Skin epidermis (tissue), 12 donors: ENCODE data around the gene PIK3R6.
"Not testable (repeated sequence)": the region's sequence is repeated elsewhere in the genome, so short reads cannot be mapped to it uniquely, and the experiment has no call there.

Source experiments
- H3K27ac ChIP-seq, 21 experiments: fragments of 200-600 bp; sonication (generic) in 11 of 21; one replicate each; pipeline ENCODE4 v1.5.0; 2020; ENCODE audit warnings: mild to moderate bottlenecking in 3 of 21, inconsistent platforms in 2 of 21, moderate library complexity in 2 of 21
- H3K4me3 ChIP-seq, 7 experiments: fragments of 200-600 bp; sonication (generic) in 2 of 7; one replicate each; pipeline ENCODE4 v1.5.0; 2020; ENCODE audit warnings: inconsistent platforms in 2 of 7, mild to moderate bottlenecking in 2 of 7, moderate library complexity in 1 of 7

PIK3R6 gene

DNA sequence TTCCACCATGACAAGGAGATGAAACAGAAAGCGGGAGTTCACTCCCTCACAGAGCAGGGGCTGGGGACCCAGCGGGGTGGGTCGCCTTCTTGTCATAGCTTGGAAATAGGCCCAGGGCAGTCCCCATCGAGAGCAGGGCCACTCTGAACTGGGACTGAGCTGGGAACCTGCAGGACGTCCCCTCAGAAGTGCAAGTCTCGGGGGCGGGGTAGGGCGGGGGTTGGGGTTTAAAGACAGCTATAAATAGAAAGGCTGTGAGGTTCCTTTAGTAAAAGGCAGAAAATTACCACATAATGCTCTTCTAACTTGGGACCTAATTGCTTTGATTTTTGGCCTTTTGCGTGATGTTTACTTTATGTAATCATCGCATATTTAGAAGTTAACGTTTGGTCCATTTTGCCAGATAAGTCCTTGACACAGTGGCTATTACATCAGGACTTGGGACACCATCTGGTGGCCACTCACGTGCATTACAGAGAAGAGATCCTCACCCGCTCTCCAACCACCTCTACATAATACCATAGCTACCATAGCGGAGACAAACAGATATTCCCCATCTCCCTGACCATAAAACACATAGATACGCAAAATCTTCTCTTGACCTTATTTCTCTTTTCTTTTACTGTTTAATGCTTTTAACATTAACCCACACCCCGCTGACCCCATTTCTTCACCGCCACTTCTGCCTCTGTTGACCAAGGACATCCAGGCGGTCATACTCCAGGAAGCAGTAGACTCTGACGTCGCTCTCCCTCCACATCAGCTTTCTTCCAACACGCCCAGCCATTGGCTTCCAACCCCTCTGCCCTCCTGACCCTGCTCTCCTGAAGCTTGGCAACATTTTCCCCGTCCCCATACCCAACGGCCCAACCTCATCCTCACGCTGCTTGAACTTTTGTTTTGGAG is 27.5 kb upstream of the PIK3R6 start:
- Histone ChIP-seq H3K4me3 (no peak overlapping the region), H3K27ac (no peak overlapping the region)

DNA sequence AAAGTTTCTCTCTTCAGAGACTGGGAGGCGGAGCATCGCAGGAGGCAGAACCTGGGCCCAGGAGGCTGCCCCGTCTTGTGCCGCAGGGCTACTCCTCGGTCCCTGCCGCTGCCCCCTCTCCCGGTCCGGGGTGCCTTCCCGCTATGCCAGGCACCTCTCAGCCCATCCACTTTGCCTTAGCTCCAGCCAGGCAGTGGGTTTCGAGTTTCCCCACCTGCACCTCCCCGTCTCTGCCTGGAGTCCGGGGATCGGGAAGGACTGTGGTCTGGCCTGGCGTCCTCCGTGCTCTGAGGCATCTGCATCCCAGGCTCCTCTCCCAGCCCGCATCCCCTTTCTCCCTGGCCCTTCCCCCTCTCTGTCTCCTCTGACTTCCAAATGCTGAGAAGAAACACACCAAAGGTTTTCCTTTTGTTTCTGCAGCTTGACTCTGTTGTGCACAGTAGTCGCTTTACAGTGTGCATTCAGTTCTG is 26.8 kb upstream of the PIK3R6 start:
- H3K4me3 ChIP-seq = no peak overlapping the region

DNA sequence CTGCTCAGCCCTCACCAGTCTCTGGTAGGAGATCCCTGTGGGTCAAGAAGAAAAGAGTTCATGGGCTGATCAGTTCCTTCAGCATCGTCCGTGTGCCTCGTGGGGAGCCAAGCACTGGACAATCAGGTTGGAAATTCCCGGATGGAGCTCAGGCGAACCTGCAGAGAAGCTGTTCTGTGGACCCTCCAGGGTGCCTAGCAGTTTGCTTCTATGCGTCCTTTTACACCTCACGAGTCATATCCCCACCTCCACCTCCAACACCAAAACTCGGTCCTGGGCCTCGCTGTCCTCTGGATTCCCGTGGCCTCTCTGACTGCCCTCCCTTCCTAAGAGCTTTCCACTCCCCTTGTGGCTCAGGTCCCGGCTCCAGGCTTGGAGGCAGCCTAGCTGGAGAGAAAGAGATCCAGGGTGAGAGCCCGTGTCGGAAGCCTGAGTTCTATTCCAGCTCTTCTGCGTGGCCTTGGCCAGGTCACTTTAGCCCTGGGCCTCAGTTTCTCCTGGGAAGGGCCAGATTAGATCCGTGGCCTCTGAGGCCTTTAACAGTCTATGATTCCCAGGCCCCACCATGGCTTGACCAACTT is 26.2 kb upstream of the PIK3R6 start:
- Histone ChIP-seq H3K4me3 (no peak overlapping the region), H3K27ac (no peak overlapping the region)

More for the DNA sequence above, 26.8 kb upstream of the PIK3R6 start:
- H3K27ac ChIP-seq = no peak overlapping the region

DNA sequence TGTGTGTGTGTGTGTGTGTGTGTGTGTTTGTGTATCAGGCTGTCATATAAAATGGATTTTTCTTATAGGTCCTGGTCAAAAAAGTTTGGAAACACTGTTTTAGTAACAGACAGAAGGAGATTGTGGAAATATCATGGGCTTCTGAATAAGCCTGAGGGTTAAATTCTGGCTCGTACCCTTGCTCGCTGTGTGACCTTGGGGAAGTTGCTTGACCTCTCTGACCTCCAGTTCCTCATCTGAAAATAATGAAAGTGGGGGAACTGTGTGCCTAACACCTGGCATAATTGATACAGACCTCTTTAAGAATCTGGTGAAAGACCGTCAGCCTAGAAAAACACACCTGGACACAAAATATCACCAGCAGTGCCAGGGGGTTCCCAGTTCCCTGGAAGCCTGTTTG is 25.6 kb upstream of the PIK3R6 start:
- H3K4me3 ChIP-seq = no peak overlapping the region
- H3K27ac ChIP-seq = no peak overlapping the region

DNA sequence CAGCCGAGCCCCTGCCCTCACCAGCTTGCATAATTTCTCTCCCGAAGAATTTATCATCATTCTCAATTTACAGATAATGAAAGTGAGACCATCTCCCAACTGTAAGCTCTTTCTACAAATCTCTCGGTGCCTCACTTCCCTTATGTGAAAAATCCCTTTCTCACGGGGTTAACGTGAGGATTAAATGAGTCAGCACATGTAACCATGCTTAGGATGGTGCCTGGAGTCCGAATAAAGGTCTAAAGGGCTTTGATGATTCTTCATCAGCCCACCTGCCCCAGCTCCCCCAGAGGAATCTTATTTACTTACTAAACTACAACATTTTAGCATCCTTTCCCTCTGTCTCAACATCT is 24.8 kb upstream of the PIK3R6 start:
- no peak overlapping the region for H3K4me3 ChIP-seq
- H3K27ac ChIP-seq = peak overlapping the region in 1 of 21 experiments; percentile 14

DNA sequence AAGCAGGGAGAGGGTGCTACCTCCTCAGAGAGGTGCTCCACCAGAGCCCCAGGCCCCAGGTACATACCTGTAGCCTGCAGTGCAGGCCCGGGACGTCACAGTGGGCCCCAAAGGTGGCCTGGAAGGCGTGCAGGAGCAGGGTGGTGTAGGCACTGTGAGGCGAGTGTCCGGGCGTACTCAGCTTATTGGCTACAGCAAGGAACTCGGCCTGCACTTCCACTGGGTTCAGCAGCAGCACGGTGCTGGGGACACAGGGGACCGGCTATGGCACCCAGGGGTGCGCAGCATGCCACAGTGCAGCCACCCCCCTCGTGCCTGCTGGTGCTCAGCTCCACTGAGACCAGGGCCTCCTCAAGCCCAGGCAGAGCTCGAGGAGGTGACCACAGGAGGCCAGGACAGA is 23.2 kb upstream of the PIK3R6 start:
- Histone ChIP-seq H3K4me3 (no peak overlapping the region), H3K27ac (no peak overlapping the region)

DNA sequence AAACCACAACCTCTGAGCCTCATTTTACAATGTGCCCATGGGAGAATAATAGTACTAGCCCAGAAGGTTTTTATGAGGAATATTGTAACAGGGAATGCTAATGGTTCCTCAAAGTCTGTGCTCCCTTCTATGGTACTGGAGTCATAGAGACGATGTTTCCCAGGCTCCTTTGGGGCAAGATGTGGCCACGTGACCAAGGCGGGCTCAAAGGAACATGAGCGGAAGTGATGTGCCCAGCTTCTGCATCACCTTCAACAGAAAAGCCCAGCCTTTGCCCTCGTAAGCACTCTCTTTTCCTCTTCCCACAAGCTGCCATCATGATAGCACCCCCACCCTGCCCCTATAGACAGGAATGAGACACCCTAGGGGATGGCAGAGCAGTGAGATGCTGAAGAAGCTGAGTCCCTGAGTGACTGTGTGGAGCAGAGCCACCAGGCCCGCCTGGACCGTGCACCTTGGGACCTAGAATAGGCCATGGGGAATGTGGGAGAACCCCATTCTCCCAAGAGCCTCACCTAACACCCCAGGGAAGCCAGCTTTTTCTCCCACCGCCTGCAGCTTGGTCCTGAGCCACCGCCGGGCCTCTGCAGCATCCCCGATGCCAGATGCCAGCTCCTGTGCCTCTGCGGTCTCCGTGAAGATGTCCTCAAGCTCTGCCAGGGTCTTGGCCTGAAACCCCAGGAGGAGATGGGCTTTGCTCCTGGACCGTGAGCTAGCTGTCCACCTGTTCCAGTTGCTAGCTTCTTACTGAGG is 22.2 kb upstream of the PIK3R6 start:
- no peak overlapping the region for H3K4me3 ChIP-seq
- no peak overlapping the region for H3K27ac ChIP-seq

DNA sequence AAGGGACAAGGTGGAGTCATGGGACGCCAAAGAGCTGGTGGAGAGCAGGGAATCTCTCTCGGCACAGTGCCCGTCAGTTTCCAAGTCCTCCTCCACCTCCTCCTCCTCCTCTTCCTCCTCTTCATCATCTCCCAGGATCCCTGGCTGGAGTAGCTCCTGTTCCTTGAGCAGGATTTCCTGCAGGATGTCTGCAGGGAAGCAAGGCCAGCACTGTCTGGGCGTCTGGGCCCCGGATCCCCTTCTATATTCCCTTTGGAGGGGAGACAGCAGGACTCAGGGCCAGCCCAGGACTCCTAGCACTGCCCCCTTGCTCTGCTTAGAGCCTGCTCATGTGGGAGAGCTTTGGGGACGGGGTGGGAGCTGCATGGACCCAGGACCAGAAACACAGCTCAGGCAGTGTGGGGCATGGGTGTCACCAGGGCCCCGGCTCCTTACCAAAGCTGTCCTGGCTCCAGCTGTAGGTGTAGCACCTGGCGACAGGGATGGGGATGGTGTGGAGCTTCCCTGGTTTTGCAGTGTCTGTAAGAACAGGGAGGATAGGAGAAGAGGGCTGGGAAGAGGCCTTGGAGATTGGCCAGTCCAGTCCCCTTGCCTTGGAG is 21.3 kb upstream of the PIK3R6 start:
- Histone ChIP-seq H3K27ac (no peak overlapping the region), H3K4me3 (no peak overlapping the region)

DNA sequence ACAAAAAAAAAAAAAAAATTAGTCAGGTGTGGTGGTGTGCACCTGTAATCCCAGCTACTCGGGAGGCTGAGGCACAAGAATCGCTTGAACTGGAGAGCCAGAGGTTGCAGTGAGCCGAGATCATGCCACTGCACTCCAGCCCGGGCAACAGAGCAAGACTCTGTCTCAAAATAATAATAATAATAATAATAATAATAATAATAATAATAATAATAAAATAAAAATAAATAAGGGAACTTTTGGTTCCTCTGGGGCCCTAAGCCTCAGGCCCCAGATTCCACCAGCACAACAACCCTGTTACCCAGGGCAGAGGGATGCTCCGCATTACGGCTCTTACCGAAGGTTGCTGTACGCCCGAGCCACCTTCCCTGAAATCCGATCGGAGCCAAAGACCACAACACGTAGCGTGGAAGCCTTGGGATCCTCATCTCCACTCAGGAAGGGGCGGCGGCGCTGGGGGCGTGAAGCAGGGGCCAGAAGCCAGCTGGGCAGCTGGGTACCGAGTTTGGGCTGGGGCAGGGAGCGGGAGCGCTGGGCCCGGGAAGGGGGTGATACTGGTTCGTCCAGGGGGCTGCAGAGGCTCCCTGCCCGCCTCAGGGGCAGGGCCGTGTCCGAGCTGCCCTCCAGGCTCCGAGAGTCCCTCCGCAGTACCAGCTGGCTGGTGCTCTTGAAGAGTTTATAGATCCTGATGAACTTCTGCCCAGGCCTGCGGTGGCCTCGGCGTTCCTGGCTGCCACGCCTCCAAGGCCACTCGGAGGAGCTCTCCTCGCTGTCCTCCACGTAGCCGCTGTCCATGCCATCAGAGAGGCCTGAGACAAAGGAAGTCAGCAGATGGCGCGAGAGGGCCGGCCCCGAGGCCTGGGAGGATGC is 20.6 kb upstream of the PIK3R6 start:
- no peak overlapping the region for H3K4me3 ChIP-seq
- no peak overlapping the region for H3K27ac ChIP-seq

DNA sequence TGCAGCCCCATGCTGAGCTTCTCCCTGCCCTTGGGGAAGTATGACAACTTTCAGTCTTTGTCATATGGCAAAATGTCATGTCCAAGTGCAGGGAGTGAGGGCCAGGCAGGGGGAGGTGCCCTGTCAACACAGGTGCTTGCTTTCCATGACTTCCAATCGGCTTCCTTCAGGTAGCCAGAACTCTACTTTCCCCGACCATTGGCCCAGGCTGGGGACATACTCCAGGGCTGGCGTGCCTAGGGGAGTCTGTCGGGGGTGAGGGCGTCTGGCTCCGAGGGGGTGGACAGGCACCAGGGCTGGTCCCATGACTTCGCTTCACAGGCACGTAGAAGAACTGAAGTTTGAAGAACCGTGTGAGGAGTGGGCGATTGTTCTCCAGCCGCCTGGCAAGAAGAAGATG is 19.8 kb upstream of the PIK3R6 start:
- Histone ChIP-seq H3K4me3 (no peak overlapping the region), H3K27ac (no peak overlapping the region)

DNA sequence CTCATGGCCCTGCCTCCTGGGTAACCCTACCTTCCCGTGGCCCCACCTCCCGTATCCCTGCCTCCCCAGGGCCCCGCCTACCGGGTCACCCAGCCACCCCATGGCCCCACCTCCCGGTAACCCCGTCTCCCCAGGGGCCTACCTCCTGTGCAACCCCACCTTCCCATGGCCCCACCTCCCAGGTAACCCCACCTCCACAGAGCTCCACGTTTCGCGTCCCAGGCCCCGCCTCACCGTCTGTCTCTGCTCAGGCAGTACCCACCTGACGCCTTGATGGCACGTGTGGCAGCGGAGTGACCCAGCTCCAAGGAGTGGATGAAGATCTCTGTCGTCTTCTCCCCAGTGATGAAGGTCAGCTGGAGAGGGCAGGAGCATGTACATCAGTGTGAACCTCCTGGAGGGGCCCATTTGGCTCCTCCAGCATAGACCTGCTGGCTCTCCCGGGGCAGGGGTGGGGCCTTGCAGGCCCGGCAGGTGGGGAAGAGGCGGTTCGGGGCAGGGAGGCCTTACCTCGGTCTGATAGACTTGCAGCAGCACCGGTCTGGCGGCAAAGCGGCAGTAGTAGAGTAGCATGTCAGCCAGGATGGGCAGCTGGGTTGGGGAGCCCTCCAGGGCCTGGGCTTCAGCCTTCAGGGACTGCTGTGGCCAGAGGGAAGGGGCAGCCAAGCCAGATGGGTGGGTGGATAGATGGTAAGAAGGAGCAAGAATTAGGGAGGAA is 18.7 kb upstream of the PIK3R6 start:
- Histone ChIP-seq H3K4me3 (no peak overlapping the region), H3K27ac (no peak overlapping the region)

DNA sequence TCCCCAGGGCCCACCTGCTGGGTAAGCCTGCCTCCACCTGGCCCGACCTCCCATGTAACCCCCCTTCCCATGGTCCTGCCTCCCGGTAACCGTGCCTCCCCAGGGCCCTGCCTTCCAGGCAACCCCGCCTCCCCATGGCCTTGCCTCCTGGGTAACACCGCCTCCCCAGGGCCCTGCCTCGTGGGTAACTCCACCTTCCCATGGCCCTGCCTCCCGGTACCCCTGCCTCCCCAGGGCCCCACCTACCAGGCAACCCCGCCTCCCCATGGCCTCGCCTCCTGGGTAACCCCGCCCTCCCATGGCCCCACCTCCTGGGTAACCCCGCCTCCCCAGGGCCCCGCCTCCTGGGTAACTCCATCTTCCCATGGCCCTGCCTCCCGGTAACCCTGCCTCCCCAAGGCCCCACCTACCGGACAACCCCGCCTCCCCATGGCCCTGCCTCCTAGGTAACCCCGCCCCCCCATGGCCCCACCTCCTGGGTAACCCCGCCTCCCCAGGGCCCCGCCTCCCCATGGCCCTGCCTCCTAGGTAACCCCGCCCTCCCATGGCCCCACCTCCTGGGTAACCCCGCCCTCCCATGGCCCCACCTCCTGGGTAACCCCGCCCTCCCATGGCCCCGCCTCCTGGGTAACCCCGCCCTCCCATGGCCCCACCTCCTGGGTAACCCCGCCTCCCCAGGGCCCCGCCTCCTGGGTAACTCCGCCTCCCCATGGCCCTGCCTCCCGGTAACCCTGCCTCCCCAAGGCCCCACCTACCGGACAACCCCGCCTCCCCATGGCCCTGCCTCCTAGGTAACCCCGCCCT is 17.9 kb upstream of the PIK3R6 start:
- H3K27ac ChIP-seq, H3K4me3 ChIP-seq: not testable (repeated sequence)

DNA sequence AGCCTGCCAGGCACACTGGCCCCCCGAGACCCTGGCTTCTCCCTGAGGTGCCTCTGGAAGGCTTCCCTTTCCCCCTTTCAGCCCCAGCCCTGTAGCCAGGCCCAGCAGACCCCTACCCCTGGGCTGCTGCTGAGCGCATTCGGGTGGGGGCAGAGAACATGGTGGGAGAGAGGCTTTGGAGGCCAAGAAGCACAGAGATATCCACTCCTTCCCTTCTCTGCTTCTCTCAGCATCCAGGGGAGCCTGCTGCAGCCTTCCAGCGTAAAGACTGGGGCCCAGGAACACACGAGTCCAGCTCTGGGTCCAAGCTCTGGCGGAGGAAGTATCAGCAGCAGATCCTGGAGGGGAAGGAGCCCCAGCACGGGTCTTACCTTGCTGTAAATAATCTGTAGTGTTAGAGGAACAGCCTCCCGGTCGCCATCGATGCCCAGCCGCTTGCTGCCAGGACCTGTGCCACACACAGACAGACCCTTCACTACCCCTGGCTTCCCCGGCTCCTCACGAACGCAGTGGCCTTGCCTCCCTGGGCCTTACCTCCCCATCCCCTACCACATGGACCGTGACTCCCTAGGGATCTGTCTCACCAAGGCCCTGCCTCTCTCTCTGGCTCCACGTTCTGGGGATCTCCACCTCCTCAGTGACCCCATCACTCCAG is 17.0 kb upstream of the PIK3R6 start:
- Histone ChIP-seq H3K27ac (no peak overlapping the region), H3K4me3 (no peak overlapping the region)

DNA sequence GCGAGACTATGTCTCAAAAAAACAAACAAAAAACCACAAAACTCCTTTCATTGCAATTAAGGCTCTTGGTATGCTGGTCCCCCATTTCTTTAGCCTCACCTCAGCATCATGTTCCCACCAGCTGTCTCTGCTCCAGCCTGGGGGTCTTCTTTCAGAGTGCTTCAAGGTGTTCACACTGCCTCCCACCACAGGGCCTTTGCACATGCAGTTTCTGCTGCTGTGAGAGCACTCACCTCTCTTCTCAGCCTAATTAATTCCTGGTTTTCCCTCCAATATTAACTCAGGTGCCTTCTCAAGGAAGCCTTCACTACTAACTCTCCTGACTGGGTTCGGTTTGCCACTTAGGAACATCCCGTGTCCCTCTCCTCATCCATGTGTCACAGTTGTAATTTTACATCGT is 15.9 kb upstream of the PIK3R6 start:
- H3K4me3 ChIP-seq = no peak overlapping the region
- H3K27ac ChIP-seq = no peak overlapping the region

DNA sequence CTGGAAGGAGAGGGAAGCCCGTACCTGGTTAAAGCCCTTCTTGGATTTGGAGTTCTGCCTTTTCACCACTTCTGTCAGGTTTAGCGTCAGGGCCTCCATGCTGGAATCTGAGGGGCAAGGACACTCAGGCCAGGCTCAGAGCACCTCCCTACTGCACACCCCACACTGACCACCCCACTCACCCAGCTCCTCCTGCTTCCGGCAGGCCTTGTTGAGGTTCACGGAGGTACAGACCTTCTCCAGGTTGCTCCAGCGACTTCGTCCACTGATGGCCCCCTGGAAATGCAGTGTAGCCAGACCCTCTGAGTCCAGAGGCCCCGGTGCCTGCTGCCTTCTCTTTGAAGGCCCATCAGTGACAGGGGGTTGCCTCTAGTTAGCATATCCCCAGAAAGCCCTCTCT is 14.1 kb upstream of the PIK3R6 start:
- Histone ChIP-seq H3K4me3 (no peak overlapping the region), H3K27ac (no peak overlapping the region)

DNA sequence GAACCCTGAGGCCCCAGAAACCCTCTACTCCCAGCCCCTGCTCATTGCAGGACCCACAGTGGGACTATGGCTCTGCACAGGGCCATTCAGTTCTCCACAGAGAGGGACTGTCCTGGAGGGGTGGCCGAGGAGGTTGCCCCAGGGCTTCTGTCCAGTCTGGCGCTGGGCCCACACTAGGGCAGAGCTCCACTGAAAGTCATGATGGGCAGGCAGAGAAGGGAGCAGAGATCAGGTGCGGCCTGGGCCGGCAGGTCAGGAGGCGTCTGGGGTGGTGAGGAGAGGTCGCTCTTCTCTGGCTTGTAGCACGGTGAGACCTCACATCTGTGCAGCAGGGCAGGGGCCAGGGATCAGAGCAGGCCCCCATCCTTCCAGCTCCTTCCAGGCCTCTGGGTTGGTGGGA is 13.0 kb upstream of the PIK3R6 start:
- Histone ChIP-seq H3K27ac (no peak overlapping the region), H3K4me3 (no peak overlapping the region)

DNA sequence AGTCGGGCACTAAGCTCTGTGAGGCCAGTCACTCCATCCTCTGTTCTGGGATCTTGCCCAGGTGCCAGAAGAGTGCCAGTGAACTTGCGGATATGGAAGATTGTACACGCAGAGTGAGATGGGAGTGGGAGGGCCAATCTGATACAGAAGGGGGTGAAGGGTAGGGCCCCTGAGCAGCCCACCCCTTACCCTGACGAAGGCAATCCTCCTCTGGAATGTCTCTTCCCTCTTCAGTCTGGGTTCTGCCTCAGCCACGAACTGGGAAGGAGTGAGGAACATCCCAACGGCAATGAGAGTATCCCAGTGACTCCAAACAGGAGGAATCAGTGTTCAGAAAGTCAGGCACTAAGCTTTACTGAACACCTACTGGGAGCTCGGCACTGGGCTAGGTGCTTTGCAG is 11.9 kb upstream of the PIK3R6 start:
- no peak overlapping the region for H3K27ac ChIP-seq

DNA sequence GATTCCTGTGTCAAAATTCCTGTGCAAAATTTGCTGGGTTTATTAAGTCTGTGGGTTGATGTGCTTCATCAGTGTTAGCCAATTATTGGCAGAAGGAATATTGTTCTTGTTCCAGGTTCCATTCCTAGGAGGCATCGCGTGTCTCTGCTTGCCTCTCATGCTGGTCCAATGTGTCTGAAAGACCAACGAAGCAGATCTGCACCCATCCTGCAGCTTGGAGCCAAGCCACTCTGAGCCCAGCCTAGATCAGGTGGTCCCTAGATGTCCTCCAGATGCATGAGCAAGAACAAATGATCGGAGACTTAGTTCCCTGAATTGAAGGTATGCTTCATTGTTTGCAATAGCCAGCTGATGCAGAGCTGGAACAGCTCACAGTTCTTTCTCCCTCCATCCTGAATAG is 10.5 kb upstream of the PIK3R6 start:
- no peak overlapping the region for H3K27ac ChIP-seq

More for the DNA sequence above, 11.9 kb upstream of the PIK3R6 start:
- H3K4me3 ChIP-seq = no peak overlapping the region

More for the DNA sequence above, 10.5 kb upstream of the PIK3R6 start:
- H3K4me3 ChIP-seq = no peak overlapping the region
